22Rv1 (cell line): ENCODE results near the gene PHLDA2.

Experiments used
- CTCF ChIP-seq: fragments of 450-650 bp; IDR thresholded peaks from 2 replicates; pipeline ENCODE4 v1.5.1; 2017; ENCODE audit warnings: mild to moderate bottlenecking
- ZFX ChIP-seq: fragments of 450-650 bp; IDR thresholded peaks from 2 replicates; pipeline ENCODE4 v1.6.1; 2017; ENCODE audit warnings: antibody characterized with exemption, borderline replicate concordance

DNA sequence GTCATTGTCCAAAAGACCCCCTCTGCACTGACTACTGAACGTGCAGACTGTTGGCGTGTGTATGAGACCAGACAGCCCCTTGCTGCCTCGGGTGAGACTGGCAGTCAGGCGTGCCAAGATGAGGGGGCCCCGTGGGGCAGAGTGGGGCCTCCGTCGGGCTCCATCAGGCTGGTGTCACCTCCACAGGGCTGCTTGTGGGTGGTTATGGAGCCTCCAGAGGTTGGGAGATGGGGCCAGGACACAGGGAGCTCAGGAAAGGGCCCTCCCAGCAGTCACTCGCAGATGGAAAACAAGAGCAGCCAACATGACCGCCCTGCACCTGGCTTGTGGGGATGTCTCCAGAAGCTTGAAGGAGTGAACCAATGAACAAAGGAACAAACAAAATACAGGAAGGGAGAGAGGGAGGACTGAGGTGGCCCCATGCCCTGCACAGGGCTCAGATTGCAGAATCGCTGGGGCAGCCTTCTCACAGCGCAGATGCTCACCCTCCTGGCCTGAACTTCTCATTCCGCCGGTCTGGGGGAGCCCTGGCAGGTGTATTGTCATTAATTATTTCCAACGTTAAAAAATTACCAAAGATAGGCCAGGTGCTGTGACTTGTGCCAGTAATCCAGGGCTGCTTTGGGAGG, 5.5 kb upstream of the PHLDA2 start:
- TF ChIP-seq CTCF (no peak), ZFX (no peak)
